ENCODE measurements around the gene PLXNA2.

DNA sequence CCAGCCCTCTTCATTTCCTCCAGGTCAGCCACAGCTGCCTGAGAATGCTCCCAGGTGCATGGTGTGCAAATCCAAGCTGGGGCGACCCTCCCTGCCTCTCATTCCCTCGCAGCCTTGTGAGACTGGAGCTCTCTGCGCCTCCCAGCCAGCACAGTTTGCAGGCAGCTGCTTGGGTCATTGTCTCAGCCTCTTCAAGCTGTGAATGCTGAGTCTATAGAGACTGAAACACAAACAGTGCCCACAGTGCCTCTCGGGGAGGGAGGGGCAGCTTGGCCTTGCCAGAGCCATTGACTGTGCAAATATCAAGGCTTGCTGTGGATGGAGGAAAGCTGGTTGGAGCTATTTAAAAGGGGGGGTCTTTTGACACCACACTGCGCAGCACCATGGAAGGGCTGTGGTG lies 10.6 kb downstream of the PLXNA2 start:
- TF ChIP-seq, protein P1, sequence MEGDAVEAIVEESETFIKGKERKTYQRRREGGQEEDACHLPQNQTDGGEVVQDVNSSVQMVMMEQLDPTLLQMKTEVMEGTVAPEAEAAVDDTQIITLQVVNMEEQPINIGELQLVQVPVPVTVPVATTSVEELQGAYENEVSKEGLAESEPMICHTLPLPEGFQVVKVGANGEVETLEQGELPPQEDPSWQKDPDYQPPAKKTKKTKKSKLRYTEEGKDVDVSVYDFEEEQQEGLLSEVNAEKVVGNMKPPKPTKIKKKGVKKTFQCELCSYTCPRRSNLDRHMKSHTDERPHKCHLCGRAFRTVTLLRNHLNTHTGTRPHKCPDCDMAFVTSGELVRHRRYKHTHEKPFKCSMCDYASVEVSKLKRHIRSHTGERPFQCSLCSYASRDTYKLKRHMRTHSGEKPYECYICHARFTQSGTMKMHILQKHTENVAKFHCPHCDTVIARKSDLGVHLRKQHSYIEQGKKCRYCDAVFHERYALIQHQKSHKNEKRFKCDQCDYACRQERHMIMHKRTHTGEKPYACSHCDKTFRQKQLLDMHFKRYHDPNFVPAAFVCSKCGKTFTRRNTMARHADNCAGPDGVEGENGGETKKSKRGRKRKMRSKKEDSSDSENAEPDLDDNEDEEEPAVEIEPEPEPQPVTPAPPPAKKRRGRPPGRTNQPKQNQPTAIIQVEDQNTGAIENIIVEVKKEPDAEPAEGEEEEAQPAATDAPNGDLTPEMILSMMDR (conservative IDR thresholded peaks at IDR 0.05; ENCODE audit: low read depth, low read length): no peak
- no peak for TF ChIP-seq EZH2 (IDR thresholded peaks at IDR 0.05; ENCODE audit: borderline replicate concordance, low read depth, low read length, poor library complexity, severe bottlenecking)
